Measurements from ENCODE around the gene CHI3L1. TPM values are rescaled to one million over a fixed set of nuclear protein-coding genes. Genes with fewer than 3 reads are reported as not detected.

The CHI3L1 gene
- total and polyA plus RNA-seq, 11 donors, result 0.15 to 27.1 (median 1.3) TPM; not detected in 1

DNA sequence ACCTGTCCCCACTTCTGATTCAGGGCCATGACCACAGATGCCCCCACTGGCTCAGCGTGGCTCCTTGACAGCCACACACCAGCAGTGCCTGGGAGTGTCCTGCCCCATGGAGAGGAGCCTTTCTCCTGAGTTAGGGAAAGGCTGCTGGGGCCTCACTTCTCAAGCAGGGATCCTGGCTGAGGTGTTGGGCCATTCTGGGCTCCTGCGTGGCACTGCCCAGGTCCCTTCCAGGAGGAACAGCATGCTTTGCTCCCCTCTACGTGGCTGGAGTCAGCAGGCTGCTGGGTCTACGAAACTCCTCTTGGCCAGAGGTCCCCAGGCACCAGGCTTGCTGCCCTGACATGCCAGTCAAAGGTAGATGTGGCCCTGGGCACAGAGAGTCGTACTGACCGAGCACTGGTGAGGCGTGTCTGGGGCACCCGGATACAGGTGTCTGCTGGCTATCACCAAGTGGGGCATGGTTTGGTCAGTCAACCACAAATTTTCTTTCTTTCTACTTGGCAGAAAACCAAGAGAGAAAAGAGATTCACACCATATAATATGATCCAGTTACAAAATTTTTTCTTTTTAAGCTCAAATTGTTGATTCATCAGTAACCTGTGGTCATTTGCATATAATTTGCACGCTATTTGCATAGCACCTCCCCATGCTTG lies 54.8 kb downstream of the CHI3L1 start:
- no peak for TF ChIP-seq POLR2A (IDR thresholded peaks at IDR 0.05)
- TF ChIP-seq CTCF (IDR thresholded peaks at IDR 0.05), result no peak
- Histone ChIP-seq H3K27ac (peak overlapping the region in 4 of 12 donors; percentile 29 to 90 (median 86)), H3K27me3 (peaks cover 0 to 31% (median 0%) of the 10 kb centered on the region in 9 donors), H3K4me1 (peaks cover 0 to 56% (median 35%) of the 10 kb centered on the region in 12 donors), H3K36me3 (no peaks in the 10 kb centered on the region), H3K9me3 (no peaks in the 10 kb centered on the region), H3K4me3 (no peak overlapping the region)
- 79 to 85% (median 84%) methylated on average over 6 to 9 of the region's 9 CpGs for WGBS, 4 donors
- ATAC-seq (no peak), DNase-seq (no peak)
- intact Hi-C loops (cut with DNase I), result no loop called here

GRCh38 chr1:203130358-203130985 lies 56.0 kb downstream of the CHI3L1 start:
- peak overlapping the region in 11 of 12 donors; percentile 20 to 90 (median 84) for H3K27ac ChIP-seq
- H3K36me3 ChIP-seq, result no peaks in the 10 kb centered on the region
- H3K9me3 ChIP-seq, result no peaks in the 10 kb centered on the region
- peaks cover 0 to 62% (median 40%) of the 10 kb centered on the region in 12 donors for H3K4me1 ChIP-seq
- H3K27me3 ChIP-seq, result peaks cover 0 to 33% (median 0%) of the 10 kb centered on the region in 9 donors
- TF ChIP-seq POLR2A (IDR thresholded peaks at IDR 0.05) (no peak), CTCF (IDR thresholded peaks at IDR 0.05) (no peak)
- no peak overlapping the region for H3K4me3 ChIP-seq
- DNase-seq, result peak in 2 of 5 donors; percentile 15 to 42
- 31 to 49% (median 46%) methylated on average over 3 of the region's 3 CpGs for WGBS, 4 donors
- ATAC-seq, result peak; percentile 19 to 44 (median 34)
- intact Hi-C loops (cut with DNase I), result no loop called here

DNA sequence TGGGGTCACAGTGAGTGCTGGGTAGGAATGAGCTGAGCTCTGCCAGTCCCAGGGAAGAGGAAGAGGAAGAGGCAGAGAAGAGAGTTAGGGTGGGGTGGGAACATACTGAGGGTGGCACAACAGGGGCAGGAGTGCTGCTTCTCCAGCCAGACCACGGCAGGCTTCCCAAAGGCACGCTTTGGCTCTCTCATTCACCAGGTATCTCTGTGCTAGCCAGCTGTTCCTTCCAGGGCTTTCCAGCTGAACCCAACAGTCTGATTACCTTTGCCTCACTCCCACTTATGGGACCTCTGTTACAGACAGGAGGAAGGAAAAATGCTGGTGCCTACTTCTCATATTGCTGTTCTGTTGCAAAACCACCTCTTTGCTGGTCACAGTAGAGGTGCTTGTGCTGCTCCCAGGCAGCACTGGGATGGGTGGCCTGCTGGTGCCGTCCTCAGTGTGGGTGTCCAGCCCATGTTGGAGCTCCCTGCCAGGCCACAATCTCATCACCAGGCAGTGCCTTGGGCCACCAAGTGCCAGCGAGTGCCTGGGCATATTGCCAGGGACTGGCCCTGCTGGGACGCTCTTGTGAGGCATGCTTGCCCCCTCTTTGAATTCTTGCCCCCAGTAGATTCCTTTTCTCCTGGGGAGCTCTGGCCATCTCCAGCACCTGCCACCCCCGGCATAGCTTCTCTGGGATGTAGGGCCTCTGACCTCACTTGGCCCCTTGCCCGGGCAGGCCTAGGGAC lies 56.8 kb downstream of the CHI3L1 start:
- H3K4me1 ChIP-seq, result peaks cover 0 to 65% (median 40%) of the 10 kb centered on the region in 12 donors
- TF ChIP-seq POLR2A (IDR thresholded peaks at IDR 0.05), result no peak
- ATAC-seq, result peak; percentile 64 to 83 (median 74)
- peak overlapping the region in 11 of 12 donors; percentile 20 to 90 (median 84) for H3K27ac ChIP-seq
- no peaks in the 10 kb centered on the region for H3K36me3 ChIP-seq
- 33 to 47% (median 40%) methylated on average over 5 to 7 of the region's 7 CpGs for whole genome bisulfite sequencing, 4 donors
- DNase-seq, result peak; percentile 81 to 90 (median 81)
- no peaks in the 10 kb centered on the region for H3K9me3 ChIP-seq
- peaks cover 0 to 40% (median 0%) of the 10 kb centered on the region in 9 donors for H3K27me3 ChIP-seq
- no peak overlapping the region for H3K4me3 ChIP-seq
- intact Hi-C loops (cut with DNase I), result loop anchor here in 9 of 10 donors (5.0 kb wide), 2 partner anchors 87 to 92 kb away; no protein-coding TSS in a partner anchor

Other genes starting within 250 kb of the CHI3L1 start
- 100 to 1,000 TPM in 5 of 9 donors, 10 to 100 TPM in 4; 91.4 to 155 (median 102) TPM for gene ADIPOR1, start 228.4 kb downstream of the CHI3L1 start, total RNA-seq
- 100 to 1,000 TPM in 1 of 2 donors, 10 to 100 TPM in 1; 57.4 to 154 TPM for gene ADIPOR1, start 228.4 kb downstream of the CHI3L1 start, polyA plus RNA-seq
- gene CYB5R1, start 219.4 kb downstream of the CHI3L1 start, total RNA-seq, result 100 to 1,000 TPM; 146 to 274 (median 190) TPM
- gene CYB5R1, start 219.4 kb downstream of the CHI3L1 start, polyA plus RNA-seq, result 100 to 1,000 TPM; 128 to 286 TPM
- gene TMEM183A, start 179.3 kb downstream of the CHI3L1 start, total RNA-seq, result 10 to 100 TPM; 20.0 to 34.8 (median 29.9) TPM
- gene TMEM183A, start 179.3 kb downstream of the CHI3L1 start, polyA plus RNA-seq, result 10 to 100 TPM in 1 of 2 donors, 1 to 10 TPM in 1; 9.5 to 45.7 TPM
- 10 to 100 TPM; 15.4 to 50.3 (median 36.9) TPM for gene PPFIA4, start 160.2 kb downstream of the CHI3L1 start, total RNA-seq
- gene PPFIA4, start 160.2 kb downstream of the CHI3L1 start, polyA plus RNA-seq, result 10 to 100 TPM; 11.2 to 35.5 TPM
- not detected for gene MYOG, start 100.7 kb downstream of the CHI3L1 start, total RNA-seq
- not detected for gene MYOG, start 100.7 kb downstream of the CHI3L1 start, polyA plus RNA-seq
- 10 to 100 TPM in 3 of 9 donors, 1 to 10 TPM in 5, under 1 TPM in 1; 0.81 to 16.2 (median 9.5) TPM for gene ADORA1, start 59.0 kb downstream of the CHI3L1 start, total RNA-seq
- gene ADORA1, start 59.0 kb downstream of the CHI3L1 start, polyA plus RNA-seq, result 10 to 100 TPM in 1 of 2 donors, 1 to 10 TPM in 1; 2.6 to 17.8 TPM
- gene MYBPH, start 10.9 kb downstream of the CHI3L1 start, total RNA-seq, result under 1 TPM in 1 of 9 donors, not detected in 8; 0.32 TPM
- gene MYBPH, start 10.9 kb downstream of the CHI3L1 start, polyA plus RNA-seq, result not detected
- 1 to 10 TPM in 1 of 9 donors, under 1 TPM in 4, not detected in 4; 0.05 to 1.7 (median 0.22) TPM for gene CHIT1, start 43.0 kb upstream of the CHI3L1 start, total RNA-seq
- gene CHIT1, start 43.0 kb upstream of the CHI3L1 start, polyA plus RNA-seq, result not detected
- gene BTG2, start 118.8 kb upstream of the CHI3L1 start, total RNA-seq, result 100 to 1,000 TPM in 1 of 9 donors, 10 to 100 TPM in 8; 28.0 to 174 (median 42.1) TPM
- 10 to 100 TPM; 23.8 to 77.3 TPM for gene BTG2, start 118.8 kb upstream of the CHI3L1 start, polyA plus RNA-seq
- 10 to 100 TPM in 4 of 9 donors, 1 to 10 TPM in 5; 6.1 to 33.2 (median 8.5) TPM for gene FMOD, start 164.4 kb upstream of the CHI3L1 start, total RNA-seq
- gene FMOD, start 164.4 kb upstream of the CHI3L1 start, polyA plus RNA-seq, result 1 to 10 TPM; 3.0 to 7.0 TPM